Hepatocyte (in vitro differentiated cells): ENCODE results near the gene PLEKHA4. TPM values are rescaled to one million over a fixed set of nuclear protein-coding genes. Genes with fewer than 3 reads are reported as not detected.

ENCODE experiments used
- DNase-seq: peaks from one replicate; pipeline ENCODE4 v3.0.0-alpha.2; 2016; ENCODE audit warnings: low spot score
- H2AFZ ChIP-seq: fragments of 200-600 bp; sonication (generic); 2 replicates; pipeline ENCODE4 v1.6.0; 2016; ENCODE audit warnings: antibody characterized with exemption, mild to moderate bottlenecking
- H3K27ac ChIP-seq: fragments of 200-600 bp; sonication (generic); 2 replicates; pipeline ENCODE4 v1.5.1; 2016; ENCODE audit warnings: mild to moderate bottlenecking
- H3K27me3 ChIP-seq: fragments of 200-600 bp; sonication (generic); 2 replicates; pipeline ENCODE4 v1.6.1; 2016
- H3K36me3 ChIP-seq: fragments of 200-600 bp; sonication (generic); replicated peaks from 2 replicates; pipeline ENCODE4 v1.5.1; 2016; ENCODE audit warnings: low read depth; ENCODE audit not compliant: insufficient read depth
- H3K4me1 ChIP-seq: fragments of 200-600 bp; sonication (generic); 2 replicates; pipeline ENCODE4 v1.5.1; 2016; ENCODE audit warnings: mild to moderate bottlenecking, moderate library complexity; ENCODE audit not compliant: insufficient read depth
- H3K4me2 ChIP-seq: fragments of 200-600 bp; sonication (generic); 2 replicates; pipeline ENCODE4 v1.6.0; 2016
- H3K4me3 ChIP-seq: fragments of 200-600 bp; sonication (generic); 2 replicates; pipeline ENCODE4 v1.5.1; 2016; ENCODE audit warnings: mild to moderate bottlenecking
- H3K79me2 ChIP-seq: fragments of 200-600 bp; sonication (generic); 2 replicates; pipeline ENCODE4 v1.6.0; 2017; ENCODE audit warnings: mild to moderate bottlenecking
- H3K9me2 ChIP-seq: fragments of 200-600 bp; sonication (generic); replicated peaks from 2 replicates; pipeline ENCODE4 v1.6.0; 2017; ENCODE audit warnings: mild to moderate bottlenecking; ENCODE audit not compliant: insufficient read depth
- H3K9me3 ChIP-seq: fragments of 200-600 bp; sonication (generic); 2 replicates; pipeline ENCODE4 v1.5.1; 2016; ENCODE audit warnings: low read depth, mild to moderate bottlenecking
- H4K20me1 ChIP-seq: fragments of 200-600 bp; sonication (generic); 2 replicates; pipeline ENCODE4 v1.6.0; 2016; ENCODE audit warnings: mild to moderate bottlenecking; ENCODE audit not compliant: insufficient read depth, poor library complexity, severe bottlenecking
- EZH2 ChIP-seq: fragments of 200-600 bp; sonication (generic); IDR thresholded peaks from 2 replicates; pipeline ENCODE4 v1.6.1; 2016; ENCODE audit warnings: antibody characterized with exemption, mild to moderate bottlenecking, borderline replicate concordance
- EZH2phosphoT487 ChIP-seq: fragments of 200-600 bp; sonication (generic); IDR thresholded peaks from one replicate; pipeline ENCODE4 v1.6.1; 2018; ENCODE audit warnings: antibody characterized with exemption, mild to moderate bottlenecking, low read depth, moderate library complexity; ENCODE audit not compliant: unreplicated experiment, severe bottlenecking
- WGBS: methylation state at CpG from one replicate; pipeline ENCODE4 v1.1.6; 2016; ENCODE audit warnings: low lambda C conversion rate; ENCODE audit errors: missing lambda C conversion rate; 5-methylcytosine and 5-hydroxymethylcytosine counted together
- polyA plus RNA-seq: library from polyadenylated mRNA; unstranded; fragments of >200 nt; fragmentation: Nextera tagmentation; extraction: Ambion mirVana; gene quantifications from 2 replicates; pipeline ENCODE4 v1.2.1, GENCODE V29; 2016
- total RNA-seq: library from RNA; depleted of rRNA; stranded (reverse); fragments of >200 nt; gene quantifications from 2 replicates; pipeline ENCODE4 v1.2.3, GENCODE V29; 2014
- TF ChIP-seq, protein P1 (sequence below): fragments of 200-600 bp; sonication (generic); IDR thresholded peaks from 2 replicates; pipeline ENCODE4 v1.5.1; 2016; ENCODE audit warnings: antibody characterized with exemption, mild to moderate bottlenecking; ENCODE audit not compliant: poor library complexity

Gene PLEKHA4
- total and polyA plus RNA-seq, 2 experiments from 2014 or later: 7.3 to 15.1 TPM

DNA sequence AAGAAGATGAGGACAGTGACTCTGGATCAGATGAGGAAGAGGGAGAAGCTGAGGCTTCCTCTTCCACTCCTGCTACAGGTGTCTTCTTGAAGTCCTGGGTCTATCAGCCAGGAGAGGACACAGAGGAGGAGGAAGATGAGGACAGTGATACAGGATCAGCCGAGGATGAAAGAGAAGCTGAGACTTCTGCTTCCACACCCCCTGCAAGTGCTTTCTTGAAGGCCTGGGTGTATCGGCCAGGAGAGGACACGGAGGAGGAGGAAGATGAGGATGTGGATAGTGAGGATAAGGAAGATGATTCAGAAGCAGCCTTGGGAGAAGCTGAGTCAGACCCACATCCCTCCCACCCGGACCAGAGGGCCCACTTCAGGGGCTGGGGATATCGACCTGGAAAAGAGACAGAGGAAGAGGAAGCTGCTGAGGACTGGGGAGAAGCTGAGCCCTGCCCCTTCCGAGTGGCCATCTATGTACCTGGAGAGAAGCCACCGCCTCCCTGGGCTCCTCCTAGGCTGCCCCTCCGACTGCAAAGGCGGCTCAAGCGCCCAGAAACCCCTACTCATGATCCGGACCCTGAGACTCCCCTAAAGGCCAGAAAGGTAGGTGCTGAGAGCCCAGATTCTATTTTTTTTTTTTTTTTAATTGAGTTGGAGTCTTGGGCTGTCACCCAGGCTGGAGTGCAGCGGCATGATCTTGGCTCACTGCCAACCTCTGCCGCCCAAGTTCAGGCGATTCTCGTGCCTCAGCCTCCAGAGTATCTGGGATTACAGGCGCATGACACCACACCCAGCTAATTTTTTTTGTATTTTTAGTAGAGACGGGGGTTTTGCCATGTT, 6.1 kb upstream of the PLEKHA4 start:
- H3K4me2 ChIP-seq: peak overlapping the region; percentile 84
- DNase-seq: no peak
- TF ChIP-seq EZH2phosphoT487 (no peak), EZH2 (no peak)
- TF ChIP-seq, protein P1, sequence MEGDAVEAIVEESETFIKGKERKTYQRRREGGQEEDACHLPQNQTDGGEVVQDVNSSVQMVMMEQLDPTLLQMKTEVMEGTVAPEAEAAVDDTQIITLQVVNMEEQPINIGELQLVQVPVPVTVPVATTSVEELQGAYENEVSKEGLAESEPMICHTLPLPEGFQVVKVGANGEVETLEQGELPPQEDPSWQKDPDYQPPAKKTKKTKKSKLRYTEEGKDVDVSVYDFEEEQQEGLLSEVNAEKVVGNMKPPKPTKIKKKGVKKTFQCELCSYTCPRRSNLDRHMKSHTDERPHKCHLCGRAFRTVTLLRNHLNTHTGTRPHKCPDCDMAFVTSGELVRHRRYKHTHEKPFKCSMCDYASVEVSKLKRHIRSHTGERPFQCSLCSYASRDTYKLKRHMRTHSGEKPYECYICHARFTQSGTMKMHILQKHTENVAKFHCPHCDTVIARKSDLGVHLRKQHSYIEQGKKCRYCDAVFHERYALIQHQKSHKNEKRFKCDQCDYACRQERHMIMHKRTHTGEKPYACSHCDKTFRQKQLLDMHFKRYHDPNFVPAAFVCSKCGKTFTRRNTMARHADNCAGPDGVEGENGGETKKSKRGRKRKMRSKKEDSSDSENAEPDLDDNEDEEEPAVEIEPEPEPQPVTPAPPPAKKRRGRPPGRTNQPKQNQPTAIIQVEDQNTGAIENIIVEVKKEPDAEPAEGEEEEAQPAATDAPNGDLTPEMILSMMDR: no peak
- H3K27me3 ChIP-seq: no peaks in the 10 kb centered on the region
- H3K4me3 ChIP-seq: peak overlapping the region; percentile 58
- H3K36me3 ChIP-seq: no peaks in the 10 kb centered on the region
- no peaks in the 10 kb centered on the region for H3K9me2 ChIP-seq
- peaks cover 33% of the 10 kb centered on the region for H4K20me1 ChIP-seq
- peaks cover 23% of the 10 kb centered on the region for H3K4me1 ChIP-seq
- no peak overlapping the region for H2AFZ ChIP-seq
- H3K79me2 ChIP-seq: peaks cover 52% of the 10 kb centered on the region
- WGBS: 47% methylated on average over 17 of the region's 17 CpGs
- H3K27ac ChIP-seq: peak overlapping the region; percentile 99
- H3K9me3 ChIP-seq: no peaks in the 10 kb centered on the region

DNA sequence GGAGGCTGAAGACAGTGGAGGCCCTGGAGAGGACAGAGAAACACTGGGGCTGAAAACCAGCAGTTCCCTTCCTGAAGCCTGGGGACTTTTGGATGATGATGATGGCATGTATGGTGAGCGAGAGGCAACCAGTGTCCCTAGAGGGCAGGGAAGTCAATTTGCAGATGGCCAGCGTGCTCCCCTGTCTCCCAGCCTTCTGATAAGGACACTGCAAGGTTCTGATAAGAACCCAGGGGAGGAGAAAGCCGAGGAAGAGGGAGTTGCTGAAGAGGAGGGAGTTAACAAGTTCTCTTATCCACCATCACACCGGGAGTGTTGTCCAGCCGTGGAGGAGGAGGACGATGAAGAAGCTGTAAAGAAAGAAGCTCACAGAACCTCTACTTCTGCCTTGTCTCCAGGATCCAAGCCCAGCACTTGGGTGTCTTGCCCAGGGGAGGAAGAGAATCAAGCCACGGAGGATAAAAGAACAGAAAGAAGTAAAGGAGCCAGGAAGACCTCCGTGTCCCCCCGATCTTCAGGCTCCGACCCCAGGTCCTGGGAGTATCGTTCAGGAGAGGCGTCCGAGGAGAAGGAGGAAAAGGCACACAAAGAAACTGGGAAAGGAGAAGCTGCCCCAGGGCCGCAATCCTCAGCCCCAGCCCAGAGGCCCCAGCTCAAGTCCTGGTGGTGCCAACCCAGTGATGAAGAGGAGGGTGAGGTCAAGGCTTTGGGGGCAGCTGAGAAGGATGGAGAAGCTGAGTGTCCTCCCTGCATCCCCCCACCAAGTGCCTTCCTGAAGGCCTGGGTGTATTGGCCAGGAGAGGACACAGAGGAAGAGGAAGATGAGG, 5.3 kb upstream of the PLEKHA4 start:
- H3K27ac ChIP-seq: peak overlapping the region; percentile 99
- DNase-seq: no peak
- peaks cover 33% of the 10 kb centered on the region for H4K20me1 ChIP-seq
- peaks cover 22% of the 10 kb centered on the region for H3K4me1 ChIP-seq
- TF ChIP-seq, protein P1: no peak
- TF ChIP-seq EZH2 (no peak), EZH2phosphoT487 (no peak)
- no peak overlapping the region for H2AFZ ChIP-seq
- no peaks in the 10 kb centered on the region for H3K36me3 ChIP-seq
- H3K9me3 ChIP-seq: no peaks in the 10 kb centered on the region
- no peaks in the 10 kb centered on the region for H3K9me2 ChIP-seq
- H3K4me3 ChIP-seq: peak overlapping the region; percentile 58
- H3K4me2 ChIP-seq: peak overlapping the region; percentile 84
- WGBS: 49% methylated on average over 14 of the region's 14 CpGs
- peaks cover 52% of the 10 kb centered on the region for H3K79me2 ChIP-seq
- no peaks in the 10 kb centered on the region for H3K27me3 ChIP-seq

DNA sequence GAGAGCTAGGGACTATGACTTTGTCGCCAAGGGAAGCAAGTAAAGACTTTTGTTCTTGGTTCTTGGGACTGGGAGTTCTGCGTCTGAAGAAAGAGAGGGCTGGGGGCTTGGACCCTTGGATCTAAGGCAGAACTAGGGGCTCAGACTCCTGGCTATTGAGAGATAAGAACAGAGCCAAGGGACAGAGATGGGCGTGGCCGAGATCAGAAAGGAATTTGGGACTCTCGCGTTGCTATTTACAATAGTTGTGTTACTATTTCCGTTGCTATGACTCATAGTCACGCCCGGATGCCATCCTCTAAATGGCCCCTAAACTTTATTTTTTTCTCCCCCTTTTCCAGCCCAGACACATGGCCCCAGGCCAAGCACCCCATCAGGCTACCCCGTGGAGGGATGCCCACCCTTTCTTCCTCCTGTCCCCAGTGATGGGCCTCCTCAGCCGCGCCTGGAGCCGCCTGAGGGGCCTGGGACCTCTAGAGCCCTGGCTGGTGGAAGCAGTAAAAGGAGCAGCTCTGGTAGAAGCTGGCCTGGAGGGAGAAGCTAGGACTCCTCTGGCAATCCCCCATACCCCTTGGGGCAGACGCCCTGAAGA, 4.6 kb upstream of the PLEKHA4 start:
- H2AFZ ChIP-seq: no peak overlapping the region
- H3K27me3 ChIP-seq: no peaks in the 10 kb centered on the region
- H3K36me3 ChIP-seq: no peaks in the 10 kb centered on the region
- 3% methylated on average over 14 of the region's 14 CpGs for WGBS
- no peaks in the 10 kb centered on the region for H3K9me2 ChIP-seq
- H3K4me3 ChIP-seq: peak overlapping the region; percentile 82
- DNase-seq: peak; percentile 95
- TF ChIP-seq, protein P1: no peak
- TF ChIP-seq EZH2phosphoT487: no peak
- TF ChIP-seq EZH2: no peak
- H3K4me1 ChIP-seq: peaks cover 29% of the 10 kb centered on the region
- peaks cover 33% of the 10 kb centered on the region for H4K20me1 ChIP-seq
- no peaks in the 10 kb centered on the region for H3K9me3 ChIP-seq
- H3K27ac ChIP-seq: peak overlapping the region; percentile 99
- peaks cover 52% of the 10 kb centered on the region for H3K79me2 ChIP-seq
- peak overlapping the region; percentile 84 for H3K4me2 ChIP-seq
